WTC11 (cell line): ENCODE results near the gene CTDNEP1. TPM values are rescaled to one million over a fixed set of nuclear protein-coding genes. Genes with fewer than 3 reads are reported as not detected.
A peak's percentile ranks its signal among the peaks of the same experiment; 100 is the strongest.

Source experiments
- ATAC-seq: fragments of 200-7000 bp; cut with Tn5 transposase; 2 replicates; pipeline ENCODE4 v1.10.0; 2021; ENCODE audit warnings: mild to moderate bottlenecking, moderate library complexity
- CTCF ChIA-PET: fragments of 300-600 bp; sonication (Branson Sonifier 250); formaldehyde crosslinking; loops from one replicate; lab custom pipeline; 2021; ENCODE audit warnings: antibody characterized with exemption; lab: Charles Lee
- POLR2A ChIA-PET: fragments of 350-600 bp; sonication (Branson Sonifier 250); formaldehyde crosslinking; loops from one replicate; lab custom pipeline; 2021; ENCODE audit warnings: antibody characterized with exemption; lab: Charles Lee
- DNase-seq: peaks from one replicate; pipeline ENCODE4 v3.0.0; 2021; ENCODE audit warnings: low spot score
- H3K27ac Mint-ChIP-seq: 2 replicates; pipeline ENCODE4 v1.8.0; 2021; ENCODE audit warnings: mixed read lengths
- H3K27me3 Mint-ChIP-seq: 2 replicates; pipeline ENCODE4 v1.8.0; 2021; ENCODE audit warnings: low read depth, mild to moderate bottlenecking, moderate library complexity, mixed read lengths
- H3K36me3 Mint-ChIP-seq: 2 replicates; pipeline ENCODE4 v1.8.0; 2021; ENCODE audit warnings: mixed read lengths
- H3K4me1 Mint-ChIP-seq: 2 replicates; pipeline ENCODE4 v1.8.0; 2022; ENCODE audit warnings: mixed read lengths
- H3K4me3 Mint-ChIP-seq: 2 replicates; pipeline ENCODE4 v1.8.0; 2021; ENCODE audit warnings: mild to moderate bottlenecking, moderate library complexity, mixed read lengths
- H3K9me3 Mint-ChIP-seq: 2 replicates; pipeline ENCODE4 v1.8.0; 2021; ENCODE audit warnings: mixed read lengths
- ATF3 ChIP-seq: sonication (generic); formaldehyde crosslinking; conservative IDR thresholded peaks from 2 replicates; pipeline ENCODE4 v1.8.1; 2022; ENCODE audit warnings: mild to moderate bottlenecking, missing genetic modification reagents
- CTCF ChIP-seq: fragments of 200-600 bp; IDR thresholded peaks from 2 replicates; pipeline ENCODE4 v1.8.0; 2022; ENCODE audit warnings: antibody characterized with exemption
- ELF4 ChIP-seq: sonication (generic); formaldehyde crosslinking; IDR thresholded peaks from 2 replicates; pipeline ENCODE4 v1.8.1; 2022; ENCODE audit warnings: low read depth, mild to moderate bottlenecking, moderate library complexity, missing genetic modification reagents
- EMX1 ChIP-seq: fragments of 250-450 bp; sonication (Bioruptor Pico); IDR thresholded peaks from 2 replicates; pipeline ENCODE4 v1.8.0; 2021; ENCODE audit warnings: mild to moderate bottlenecking
- ESRRA ChIP-seq: sonication (generic); formaldehyde crosslinking; IDR thresholded peaks from 2 replicates; pipeline ENCODE4 v1.8.1; 2022; ENCODE audit warnings: mild to moderate bottlenecking, missing genetic modification reagents, borderline replicate concordance
- ETV6 ChIP-seq: sonication (generic); formaldehyde crosslinking; IDR thresholded peaks from 2 replicates; pipeline ENCODE4 v1.8.1; 2022; ENCODE audit warnings: mild to moderate bottlenecking, missing genetic modification reagents
- FOXP1 ChIP-seq: sonication (generic); formaldehyde crosslinking; IDR thresholded peaks from 2 replicates; pipeline ENCODE4 v1.8.0; 2022; ENCODE audit warnings: missing genetic modification reagents, mild to moderate bottlenecking, moderate library complexity, borderline replicate concordance
- FOXP4 ChIP-seq: sonication (generic); formaldehyde crosslinking; IDR thresholded peaks from 2 replicates; pipeline ENCODE4 v1.8.0; 2022; ENCODE audit warnings: mild to moderate bottlenecking, missing genetic modification reagents
- MAX ChIP-seq: sonication (generic); formaldehyde crosslinking; IDR thresholded peaks from 2 replicates; pipeline ENCODE4 v1.8.0; 2022; ENCODE audit warnings: mild to moderate bottlenecking, missing genetic modification reagents
- MLX ChIP-seq: sonication (generic); formaldehyde crosslinking; IDR thresholded peaks from 2 replicates; pipeline ENCODE4 v1.8.1; 2023; ENCODE audit warnings: mild to moderate bottlenecking, missing genetic modification reagents, moderate library complexity
- MXD4 ChIP-seq: fragments of 250-450 bp; sonication (Bioruptor Pico); IDR thresholded peaks from 2 replicates; pipeline ENCODE4 v1.8.0; 2021; ENCODE audit warnings: mild to moderate bottlenecking, moderate library complexity, borderline replicate concordance
- PRRX2 ChIP-seq: fragments of 250-450 bp; sonication (Bioruptor Pico); IDR thresholded peaks from 2 replicates; pipeline ENCODE4 v1.8.0; 2021; ENCODE audit warnings: mild to moderate bottlenecking
- SP1 ChIP-seq: sonication (generic); formaldehyde crosslinking; conservative IDR thresholded peaks from 2 replicates; pipeline ENCODE4 v1.8.1; 2022; ENCODE audit warnings: missing genetic modification reagents
- USF2 ChIP-seq: sonication (generic); formaldehyde crosslinking; IDR thresholded peaks from 2 replicates; pipeline ENCODE4 v1.8.1; 2023; ENCODE audit warnings: mild to moderate bottlenecking, missing genetic modification reagents, moderate library complexity
- ZMAT4 ChIP-seq: fragments of 250-450 bp; sonication (Bioruptor Pico); IDR thresholded peaks from 2 replicates; pipeline ENCODE4 v1.9.0; 2021; ENCODE audit warnings: mild to moderate bottlenecking
- ZNF317 ChIP-seq: sonication (generic); formaldehyde crosslinking; IDR thresholded peaks from 2 replicates; pipeline ENCODE4 v1.8.1; 2023; ENCODE audit warnings: low read depth, mild to moderate bottlenecking, moderate library complexity, missing genetic modification reagents, borderline replicate concordance
- ZNF532 ChIP-seq: fragments of 250-450 bp; sonication (Bioruptor Pico); IDR thresholded peaks from 2 replicates; pipeline ENCODE4 v1.9.0; 2021; ENCODE audit warnings: mild to moderate bottlenecking, borderline replicate concordance
- total RNA-seq: library from RNA; stranded (reverse); gene quantifications from 3 replicates; pipeline ENCODE4 v1.2.3, GENCODE V29; 2021

CTDNEP1 gene
- total RNA-seq, 1 experiment from 2014 or later: 127 TPM

- Mint-ChIP-seq H3K4me3 (peak overlapping the region; percentile 82), H3K4me1 (peaks cover 20% of the 10 kb centered on the region), H3K36me3 (no peaks in the 10 kb centered on the region), H3K27ac (no peak overlapping the region), H3K9me3 (no peaks in the 10 kb centered on the region), H3K27me3 (peaks cover 21% of the 10 kb centered on the region)
- TF ChIP-seq MXD4 (CRISPR knock-in tag) (no peak), ZNF532 (CRISPR knock-in tag) (no peak), MAX (no peak; the same call in 1 of the 2 replicates), ATF3 (no peak), FOXP4 (0 out of 2 replicates have a peak, but pooled peaks have one; percentile 25), FOXP1 (CRISPR knock-in tag) (0 out of 2 replicates have a peak, but pooled peaks have one; percentile 21), ZNF317 (no peak)
- ChIA-PET CTCF (interaction anchor here (0.6 to 7.0 kb wide), 21 partner anchors 9 to 307 kb away, joined by 3 to 119 read pairs (median 10); partner anchors contain the start of genes ACAP1, GABARAP, NEURL4 and SOX15), POLR2A (interaction anchor here (0.7 to 1.7 kb wide), 7 partner anchors 12 to 266 kb away, joined by 3 to 8 read pairs (median 4); partner anchors contain the start of gene GABARAP)
- DNase-seq: peak; percentile 41
- peak; percentile 1; the same call in 1 of the 2 replicates for ATAC-seq
Measured at GRCh38 chr17:7281953-7282751, 30.6 kb upstream of the CTDNEP1 start.

- POLR2A ChIA-PET: interaction anchor here (0.7 to 1.7 kb wide), 9 partner anchors 13 to 267 kb away, joined by 3 to 8 read pairs (median 4); partner anchors contain the start of gene GABARAP
- H3K27ac Mint-ChIP-seq: peak within 1 kb of the TSS; percentile 26
- TF ChIP-seq MAX (peak; percentile 6; the same call in 1 of the 2 replicates), SP1 (peak; percentile 76), ESRRA (CRISPR knock-in tag) (no peak), EMX1 (CRISPR knock-in tag) (no peak), ETV6 (peak; percentile 44; the same call in 1 of the 2 replicates), CTCF (no peak), MLX (CRISPR knock-in tag) (no peak), ZMAT4 (CRISPR knock-in tag) (no peak), ELF4 (CRISPR knock-in tag) (0 out of 2 replicates have a peak, but pooled peaks have one; percentile 55), PRRX2 (CRISPR knock-in tag) (no peak), USF2 (peak; percentile 67)
Measured at GRCh38 chr17:7281074-7281952, 29.8 kb upstream of the CTDNEP1 start, which contains the start of gene SLC2A4. Gene SLC2A4, plus strand, starts transcription at chr17:7281718. Its CDS starts 217 bp downstream, at chr17:7281935.

More at GRCh38 chr17:7281074-7281952, 29.8 kb upstream of the CTDNEP1 start, which contains the start of gene SLC2A4:
- Mint-ChIP-seq H3K36me3 (no peaks in the 10 kb centered on the region), H3K4me1 (peaks cover 20% of the 10 kb centered on the region), H3K4me3 (peak within 1 kb of the TSS; percentile 82), H3K27me3 (peaks cover 21% of the 10 kb centered on the region), H3K9me3 (no peaks in the 10 kb centered on the region)
- ATAC-seq (peak; percentile 74), DNase-seq (peak; percentile 98)
- CTCF ChIA-PET: interaction anchor here (0.7 to 7.0 kb wide), 31 partner anchors 10 to 422 kb away, joined by 3 to 119 read pairs (median 7); partner anchors contain the start of genes ACADVL, ACAP1, DLG4 and GABARAP
